Kidney (tissue), 14 donors: Measurements from ENCODE around the gene NAPB. TPM values are rescaled to one million over a fixed set of nuclear protein-coding genes. Genes with fewer than 3 reads are reported as not detected.

Experiments used
- DNase-seq, 5 donors: peaks; one replicate each; pipeline ENCODE4 v3.0.0-alpha.2; 2013 to 2020
- FAIRE-seq: peaks from 2 replicates; lab custom pipeline; 2012; peaks lifted over from hg19 to GRCh38; lab: Jason Lieb, UNC
- H3K27ac ChIP-seq, 2 donors: one replicate each; pipeline ENCODE4 v1.7.0; 2013; ENCODE audit warnings: low read depth in 2 of 2, low read length in 2 of 2, inconsistent platforms in 1 of 2
- H3K27me3 ChIP-seq: one replicate; pipeline ENCODE4 v1.7.1; 2013; ENCODE audit warnings: low read length, inconsistent platforms; ENCODE audit not compliant: control insufficient read depth, insufficient read depth
- H3K36me3 ChIP-seq, 3 donors: one replicate each; pipeline versions ENCODE4 v1.7.0 to v1.7.1; 2013; ENCODE audit warnings: low read length in 3 of 3, control low read depth in 1 of 3, inconsistent platforms in 1 of 3; ENCODE audit not compliant: insufficient read depth in 3 of 3, control insufficient read depth in 2 of 3
- H3K4me1 ChIP-seq, 3 donors: one replicate each; pipeline versions ENCODE4 v1.7.0 to v1.7.1; 2013; ENCODE audit warnings: low read length in 3 of 3, inconsistent platforms in 1 of 3, low read depth in 1 of 3; ENCODE audit not compliant: control insufficient read depth in 2 of 3, insufficient read depth in 2 of 3
- H3K4me3 ChIP-seq, 3 donors: one replicate each; pipeline versions ENCODE4 v1.7.0 to v1.8.1; 2013; ENCODE audit warnings: low read length in 3 of 3, control low read depth in 1 of 3, inconsistent platforms in 1 of 3
- H3K9ac ChIP-seq, 3 donors: one replicate each; pipeline versions ENCODE4 v1.7.0 to v1.7.1; 2013; ENCODE audit warnings: low read length in 3 of 3, control low read depth in 1 of 3, inconsistent platforms in 1 of 3
- H3K9me3 ChIP-seq, 3 donors: one replicate each; pipeline versions ENCODE4 v1.7.0 to v1.7.1; 2013; ENCODE audit warnings: low read length in 3 of 3, control low read depth in 1 of 3, inconsistent platforms in 1 of 3; ENCODE audit not compliant: control insufficient read depth in 2 of 3, insufficient read depth in 1 of 3
- intact Hi-C: fragments of 100-400 bp; cut with DNase I; formaldehyde crosslinking; loops from one replicate; pipeline ENCODE4 v1.11.1; 2022
- polyA plus RNA-seq: library from polyadenylated mRNA; stranded (reverse); fragments of 350-450 nt; fragmentation: Illumina TruSeq; extraction: RNeasy Lipid Tissue Mini Kit (QIAGEN cat#74804); gene quantifications from one replicate; pipeline ENCODE4 v1.2.3, GENCODE V29; 2014; ENCODE audit warnings: low read depth, low replicate concordance; ENCODE audit not compliant: insufficient read depth
- total RNA-seq: library from RNA; stranded (reverse); fragmentation: NEBNext Ultra II Directional; extraction: Animal tissue kit (Norgen Biotek cat#: 25700); gene quantifications from one replicate; pipeline ENCODE4 v1.2.1, GENCODE V29; 2021
- TF ChIP-seq, protein P1 (sequence below): IDR thresholded peaks from 3 replicates; pipeline ENCODE4 v1.5.1; 2012; ENCODE audit warnings: mild to moderate bottlenecking, moderate library complexity, borderline replicate concordance; ENCODE audit not compliant: insufficient read depth; ENCODE audit errors: extremely low read depth
- donor health status: control.
- donor health status: control.
- donor health status: control.
- donor health status: control.
- donor health status: control.
- donor health status: DM: yes; HTN: yes; CAD: no.
- donor health status: Normal renal cell carcinoma (clear cell type).

The NAPB gene
- total and polyA plus RNA-seq, 2 donors from 2014 or later = 5.3 to 9.6 TPM

DNA sequence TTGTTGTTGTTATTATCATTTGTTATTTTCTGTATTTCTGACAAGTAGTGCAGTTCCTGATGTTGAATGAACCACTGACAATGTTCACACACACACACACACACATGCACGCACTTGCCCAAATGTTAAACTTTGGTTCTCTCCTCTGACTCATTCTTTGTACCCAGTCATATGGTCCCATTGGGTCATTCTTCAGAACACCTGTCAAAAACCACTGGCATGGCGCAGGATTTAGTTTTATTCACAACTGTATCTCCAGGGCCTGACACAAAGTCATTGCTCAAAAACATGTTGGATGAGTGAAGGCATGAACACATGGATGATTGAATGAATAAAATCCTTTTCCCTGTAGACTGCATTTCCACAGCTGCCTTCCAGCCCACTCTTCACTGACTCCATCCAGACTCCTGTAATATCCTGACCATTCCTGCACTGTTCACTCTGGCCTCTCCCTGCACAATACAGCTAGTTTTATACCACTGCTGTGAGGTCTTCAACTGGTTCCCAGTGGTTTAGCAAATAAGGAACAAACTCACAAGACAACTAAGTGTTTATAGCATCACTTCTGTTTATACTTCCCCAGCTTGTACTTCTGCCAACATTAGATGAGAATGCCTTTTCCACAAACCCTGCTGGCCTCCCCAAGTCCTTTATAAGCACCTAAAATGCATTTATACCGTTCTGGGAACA lies 38.3 kb upstream of the NAPB start:
- Histone ChIP-seq H3K9me3 (peaks cover 0 to 6% (median 0%) of the 10 kb centered on the region in 3 donors), H3K27me3 (no peaks in the 10 kb centered on the region), H3K9ac (no peak overlapping the region), H3K4me3 (no peak overlapping the region), H3K36me3 (no peaks in the 10 kb centered on the region), H3K27ac (no peak overlapping the region), H3K4me1 (no peaks in the 10 kb centered on the region)
- intact Hi-C loops = no loop called here
- FAIRE-seq (no peak), DNase-seq (no peak)
- TF ChIP-seq, protein P1, sequence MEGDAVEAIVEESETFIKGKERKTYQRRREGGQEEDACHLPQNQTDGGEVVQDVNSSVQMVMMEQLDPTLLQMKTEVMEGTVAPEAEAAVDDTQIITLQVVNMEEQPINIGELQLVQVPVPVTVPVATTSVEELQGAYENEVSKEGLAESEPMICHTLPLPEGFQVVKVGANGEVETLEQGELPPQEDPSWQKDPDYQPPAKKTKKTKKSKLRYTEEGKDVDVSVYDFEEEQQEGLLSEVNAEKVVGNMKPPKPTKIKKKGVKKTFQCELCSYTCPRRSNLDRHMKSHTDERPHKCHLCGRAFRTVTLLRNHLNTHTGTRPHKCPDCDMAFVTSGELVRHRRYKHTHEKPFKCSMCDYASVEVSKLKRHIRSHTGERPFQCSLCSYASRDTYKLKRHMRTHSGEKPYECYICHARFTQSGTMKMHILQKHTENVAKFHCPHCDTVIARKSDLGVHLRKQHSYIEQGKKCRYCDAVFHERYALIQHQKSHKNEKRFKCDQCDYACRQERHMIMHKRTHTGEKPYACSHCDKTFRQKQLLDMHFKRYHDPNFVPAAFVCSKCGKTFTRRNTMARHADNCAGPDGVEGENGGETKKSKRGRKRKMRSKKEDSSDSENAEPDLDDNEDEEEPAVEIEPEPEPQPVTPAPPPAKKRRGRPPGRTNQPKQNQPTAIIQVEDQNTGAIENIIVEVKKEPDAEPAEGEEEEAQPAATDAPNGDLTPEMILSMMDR = no peak

- DNase-seq = no peak
- Histone ChIP-seq H3K4me3 (no peak overlapping the region), H3K9me3 (peaks cover 0 to 4% (median 0%) of the 10 kb centered on the region in 3 donors), H3K9ac (no peak overlapping the region), H3K27me3 (no peaks in the 10 kb centered on the region), H3K36me3 (no peaks in the 10 kb centered on the region), H3K4me1 (no peaks in the 10 kb centered on the region), H3K27ac (no peak overlapping the region)
- intact Hi-C loops = no loop called here
- TF ChIP-seq, protein P1 = no peak
- FAIRE-seq = no peak
Measured at GRCh38 chr20:23456873-23457272, 35.6 kb upstream of the NAPB start.

GRCh38 chr20:23456409-23456808 lies 35.1 kb upstream of the NAPB start:
- Histone ChIP-seq H3K9ac (no peak overlapping the region), H3K4me1 (no peaks in the 10 kb centered on the region), H3K9me3 (peaks cover 0 to 4% (median 0%) of the 10 kb centered on the region in 3 donors), H3K27ac (no peak overlapping the region), H3K36me3 (no peaks in the 10 kb centered on the region), H3K4me3 (no peak overlapping the region), H3K27me3 (no peaks in the 10 kb centered on the region)
- no peak for DNase-seq
- TF ChIP-seq, protein P1 = no peak
- no peak for FAIRE-seq
- intact Hi-C loops = no loop called here
